HepG2 (cell line): Measurements from ENCODE around the gene PLEKHN1.

ENCODE experiments used
- CTCF ChIP-seq: sonication (generic); formaldehyde crosslinking; IDR thresholded peaks from 2 replicates; pipeline ENCODE4 v1.5.0; 2020; ENCODE audit warnings: mild to moderate bottlenecking, missing genetic modification reagents, moderate library complexity
- MED1 ChIP-seq: sonication (generic); formaldehyde crosslinking; IDR thresholded peaks from 2 replicates; pipeline ENCODE4 v1.4.0; 2020; ENCODE audit warnings: missing genetic modification reagents
- NFIC ChIP-seq: IDR thresholded peaks from 2 replicates; pipeline ENCODE4 v1.6.1; 2012; ENCODE audit warnings: mild to moderate bottlenecking, low read length, inconsistent platforms
- TFDP2 ChIP-seq: sonication (generic); formaldehyde crosslinking; IDR thresholded peaks from 2 replicates; pipeline ENCODE4 v1.4.0; 2020; ENCODE audit warnings: missing genetic modification reagents
- ZNF160 ChIP-seq: sonication (generic); formaldehyde crosslinking; IDR thresholded peaks from 2 replicates; pipeline ENCODE4 v1.8.0; 2022; ENCODE audit warnings: mild to moderate bottlenecking, inconsistent platforms, missing genetic modification reagents
- ZUFSP ChIP-seq: sonication (generic); formaldehyde crosslinking; IDR thresholded peaks from 2 replicates; pipeline ENCODE4 v1.9.0; 2021; ENCODE audit warnings: missing genetic modification reagents, mild to moderate bottlenecking, borderline replicate concordance

GRCh38 chr1:963746-964525 is 2.3 kb upstream of the PLEKHN1 start:
- no peak for TF ChIP-seq CTCF (CRISPR knock-in tag)
- TF ChIP-seq ZUFSP (CRISPR knock-in tag): no peak
- TF ChIP-seq MED1: no peak
- TF ChIP-seq ZNF160 (CRISPR knock-in tag): no peak
- TF ChIP-seq TFDP2: no peak
- no peak for TF ChIP-seq NFIC
